HG03342 (cell line): ENCODE measurements around the gene KCNS3.
A peak's percentile ranks its signal among the peaks of the same experiment; 100 is the strongest.

Experiments used
- ATAC-seq: cut with Tn5 transposase; IDR thresholded peaks from one replicate; pipeline ENCODE4 v1.9.1; 2021; ENCODE audit warnings: mild to moderate bottlenecking, moderate library complexity; ENCODE audit not compliant: unreplicated experiment

KCNS3 gene

GRCh38 chr2:17877811-17878280 is 621 bp upstream of the KCNS3 start:
- peak; percentile 34 for ATAC-seq

DNA sequence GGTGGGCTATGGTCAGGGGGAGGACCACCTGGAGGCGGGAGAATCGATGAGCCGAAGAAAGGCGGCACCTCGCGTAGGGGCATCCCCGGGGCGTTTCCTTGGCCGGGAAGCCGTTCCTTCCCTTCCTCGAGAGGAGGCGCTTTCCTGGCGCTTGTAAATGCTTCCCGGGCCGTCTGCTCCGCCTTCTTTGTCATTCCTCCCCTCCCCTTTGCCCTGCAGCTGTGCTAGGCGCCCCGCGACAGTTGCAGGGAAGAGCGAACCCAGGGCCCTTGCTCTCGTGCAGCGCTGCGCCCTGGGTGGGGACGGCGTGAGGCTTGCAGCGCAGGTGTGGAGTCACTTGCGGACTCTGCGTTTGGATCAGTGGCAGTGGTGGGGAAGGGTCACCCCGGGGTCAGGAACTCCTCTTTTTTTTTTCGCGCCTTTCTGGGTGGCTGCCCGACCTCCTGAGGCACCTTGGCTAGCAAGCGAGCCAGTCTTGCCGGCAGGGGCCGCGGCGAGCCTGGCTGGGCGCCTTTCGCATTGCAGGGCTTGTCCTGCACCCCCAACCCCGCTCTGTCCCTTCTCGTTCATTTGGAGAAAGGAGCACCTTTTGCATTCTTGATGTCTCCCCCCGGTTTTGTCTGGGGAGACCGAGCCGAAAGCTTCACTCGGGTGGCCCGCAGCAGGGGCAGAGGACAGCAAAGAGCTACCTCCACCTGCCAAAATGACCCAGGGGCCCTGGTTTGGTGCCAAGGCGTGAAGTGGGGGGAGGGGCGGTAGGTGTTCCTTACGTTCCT is 858 bp downstream of the KCNS3 start:
- peak; percentile 22 for ATAC-seq

- no peak for ATAC-seq
These were observed 1.4 kb downstream of the KCNS3 start for GRCh38 chr2:17879913-17880274.

GRCh38 chr2:17892770-17893534 is 14.5 kb downstream of the KCNS3 start:
- no peak for ATAC-seq

- no peak for ATAC-seq
These were observed 15.5 kb downstream of the KCNS3 start for GRCh38 chr2:17894005-17894404.

DNA sequence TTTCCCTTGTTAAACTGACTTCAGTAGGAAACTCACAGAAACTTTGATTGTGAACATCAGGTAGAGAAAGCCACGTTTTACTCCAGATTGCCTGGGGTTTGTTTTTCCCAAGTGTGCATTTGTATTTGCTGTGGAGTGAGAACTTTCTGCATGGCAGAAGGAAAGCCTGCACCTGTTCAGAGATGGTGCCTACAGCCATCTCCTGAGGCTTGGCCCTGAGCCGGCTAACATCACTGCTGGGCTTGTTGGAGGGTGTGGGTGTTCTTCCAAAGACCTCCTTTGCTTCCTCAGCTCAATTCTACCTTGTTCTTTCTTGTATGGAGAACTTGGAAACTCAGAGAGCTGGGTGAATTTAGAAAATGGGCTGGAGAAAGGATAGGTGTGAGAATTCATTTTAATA is 16.1 kb downstream of the KCNS3 start:
- no peak for ATAC-seq

DNA sequence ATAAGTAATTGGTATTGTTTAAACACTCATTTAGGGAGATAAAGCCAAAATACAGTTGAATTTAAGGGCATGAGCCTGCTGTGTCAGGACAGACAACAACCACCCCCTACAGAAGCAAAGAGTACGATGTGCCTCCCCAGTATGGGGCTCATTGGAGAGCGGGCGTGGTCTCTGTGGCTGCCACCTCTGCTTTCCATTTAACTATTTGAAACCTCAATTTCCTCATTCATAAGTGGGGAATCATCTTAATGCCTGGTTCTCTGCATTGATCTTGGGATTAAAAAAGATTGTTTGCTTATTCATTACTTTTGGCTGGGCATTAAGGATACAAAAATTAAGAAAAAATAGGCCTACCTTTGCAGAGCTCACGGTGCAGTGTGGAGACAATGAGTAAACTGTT is 21.4 kb downstream of the KCNS3 start:
- no peak for ATAC-seq

DNA sequence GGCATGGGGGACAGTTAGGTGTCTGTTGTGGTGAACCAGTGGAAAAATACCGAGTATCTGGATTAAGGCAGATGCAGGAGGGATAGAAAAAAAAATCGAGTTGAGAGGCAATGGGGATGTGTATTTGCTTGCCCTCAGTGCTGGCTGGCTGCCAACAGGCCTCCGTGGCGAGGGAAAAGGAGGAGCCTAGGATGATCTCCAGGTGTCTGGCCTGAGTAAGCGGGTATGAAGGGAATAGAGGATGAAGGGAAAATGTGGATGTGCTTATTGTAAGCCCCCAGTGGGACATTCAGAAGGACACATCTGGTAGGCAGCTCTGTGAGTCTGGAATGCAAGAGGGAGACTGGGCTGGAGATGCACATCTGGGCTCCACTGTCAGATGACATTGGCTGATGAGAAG is 22.8 kb downstream of the KCNS3 start:
- no peak for ATAC-seq

- ATAC-seq, result no peak
These were observed 32.5 kb downstream of the KCNS3 start for GRCh38 chr2:17910980-17911379.

GRCh38 chr2:17911491-17912260 is 33.2 kb downstream of the KCNS3 start:
- peak; percentile 15 for ATAC-seq

DNA sequence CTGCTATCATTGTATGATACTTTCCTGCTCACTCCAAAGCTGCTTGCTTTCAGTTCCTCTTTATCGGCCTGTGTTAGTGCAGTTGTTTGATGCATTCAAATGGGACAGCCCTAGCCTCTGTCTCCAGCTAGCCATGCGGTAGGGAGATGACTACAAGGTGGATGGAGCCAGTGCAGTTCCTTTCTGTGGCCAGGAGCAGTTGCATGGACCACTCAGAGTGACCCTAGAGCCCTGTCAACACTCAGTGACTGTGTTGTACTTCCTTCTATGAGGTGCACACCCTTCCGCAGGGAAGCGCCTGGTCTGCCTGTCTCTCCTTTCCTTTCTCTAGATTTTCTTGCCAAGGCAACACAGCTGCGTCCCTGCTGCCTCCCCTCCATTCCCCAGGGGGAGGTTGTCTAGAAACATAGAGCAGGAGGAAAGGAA is 33.8 kb downstream of the KCNS3 start:
- ATAC-seq, result peak; percentile 99

DNA sequence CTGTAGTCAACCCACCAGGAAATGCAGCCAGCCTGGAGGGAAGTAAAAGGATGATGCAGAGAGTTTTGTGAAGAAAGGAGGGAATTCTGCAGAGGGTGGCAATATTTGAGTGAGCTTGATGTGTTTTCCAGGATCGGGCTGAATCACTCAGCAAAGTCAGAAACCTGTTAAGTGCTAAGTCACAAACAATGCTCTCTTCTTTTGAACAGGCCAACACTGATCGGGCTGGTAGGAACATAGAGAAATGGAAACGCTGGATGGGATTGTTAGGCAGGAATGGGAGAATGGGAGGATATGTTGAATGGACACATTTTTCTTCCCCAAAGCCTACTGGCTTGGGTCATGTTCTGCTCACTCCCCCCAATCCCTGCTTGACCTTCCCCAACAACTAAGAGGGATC is 36.6 kb downstream of the KCNS3 start:
- ATAC-seq, result no peak

- ATAC-seq, result no peak
These were observed 37.5 kb downstream of the KCNS3 start for GRCh38 chr2:17915811-17916518.

- ATAC-seq, result no peak
These were observed 38.1 kb downstream of the KCNS3 start for GRCh38 chr2:17916584-17916983.

DNA sequence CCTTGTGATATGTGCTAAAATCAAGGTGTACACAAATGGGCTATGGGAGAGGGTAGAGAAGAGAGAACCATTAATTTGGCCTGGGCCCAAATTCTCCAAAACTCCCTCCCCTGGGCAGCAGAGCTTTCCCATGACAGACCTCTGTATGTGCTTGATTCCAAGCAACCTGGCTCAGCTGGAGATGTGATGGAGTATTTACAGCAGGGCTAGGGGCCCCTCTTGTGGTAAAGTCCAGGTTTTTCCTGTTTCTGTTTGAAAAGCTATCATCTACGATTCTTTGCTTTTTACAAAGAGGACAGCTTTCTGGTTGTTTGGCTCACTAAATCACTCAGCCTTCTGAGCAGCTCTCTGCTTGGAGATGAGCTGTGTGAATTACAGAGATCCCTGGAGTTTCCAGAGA is 40.3 kb downstream of the KCNS3 start:
- ATAC-seq, result no peak

DNA sequence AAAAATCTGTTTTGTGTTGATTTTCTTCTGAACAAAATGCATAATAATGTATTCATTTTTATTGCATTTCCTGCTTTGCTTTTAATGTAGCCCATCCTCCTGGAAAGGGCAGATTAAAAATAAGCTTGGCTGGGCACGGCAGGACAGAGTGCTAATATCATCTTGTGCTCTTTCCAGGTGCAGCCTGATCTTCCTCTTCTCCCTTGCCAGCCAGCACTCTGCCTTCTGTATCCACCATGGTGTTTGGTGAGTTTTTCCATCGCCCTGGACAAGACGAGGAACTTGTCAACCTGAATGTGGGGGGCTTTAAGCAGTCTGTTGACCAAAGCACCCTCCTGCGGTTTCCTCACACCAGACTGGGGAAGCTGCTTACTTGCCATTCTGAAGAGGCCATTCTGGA is 52.3 kb downstream of the KCNS3 start:
- ATAC-seq, result no peak

DNA sequence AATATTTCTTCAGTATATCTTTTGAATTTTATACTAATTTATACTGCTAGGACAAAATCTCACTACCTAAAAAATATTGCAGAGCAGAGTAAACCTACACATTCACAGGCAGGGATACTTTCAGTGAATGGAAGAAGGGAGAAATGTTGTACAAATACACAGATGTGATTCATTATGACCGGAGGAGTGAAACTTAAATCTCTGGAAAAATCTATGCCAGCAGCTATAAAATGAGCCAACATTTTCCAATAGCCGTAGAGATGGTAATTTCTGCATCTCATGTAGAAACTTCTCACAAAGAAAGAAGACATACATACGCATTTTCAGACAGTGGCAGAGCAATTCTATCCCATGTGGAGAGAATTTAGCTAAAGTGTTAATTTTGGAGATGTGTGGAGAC is 54.8 kb downstream of the KCNS3 start:
- no peak for ATAC-seq

- ATAC-seq, result no peak
These were observed 56.3 kb downstream of the KCNS3 start for GRCh38 chr2:17934721-17935120.

DNA sequence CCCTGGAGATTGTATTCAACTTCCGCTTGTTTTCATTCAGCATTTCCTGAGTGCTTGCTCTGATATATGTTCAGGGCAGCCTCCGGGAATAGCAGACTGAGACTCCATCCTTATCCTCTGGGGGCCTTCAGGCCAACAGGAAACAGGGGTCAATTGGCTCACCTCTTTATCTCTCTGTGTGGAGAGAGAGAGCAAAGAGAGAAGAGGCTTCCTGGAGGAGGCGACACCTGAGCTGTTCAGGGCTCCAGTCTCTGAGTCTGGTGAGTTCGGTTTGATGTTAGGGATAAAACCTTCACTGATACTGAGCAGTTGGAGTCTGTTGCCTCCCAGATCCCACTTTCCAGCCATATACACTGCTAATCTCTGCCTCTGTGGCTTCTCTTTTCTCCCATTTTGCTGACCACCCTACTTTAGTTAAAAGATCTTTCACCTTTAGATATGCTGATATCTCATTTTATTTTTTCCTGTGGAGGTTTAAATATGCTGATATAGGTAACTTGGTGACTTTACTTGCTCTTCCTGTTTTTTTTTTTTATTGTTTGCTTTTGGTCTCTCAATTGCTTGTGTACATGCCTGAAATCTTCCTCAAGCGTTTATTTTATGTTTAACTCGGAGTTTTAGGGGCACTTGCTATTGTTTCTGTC is 56.9 kb downstream of the KCNS3 start:
- ATAC-seq, result no peak

- no peak for ATAC-seq
These were observed 58.1 kb downstream of the KCNS3 start for GRCh38 chr2:17936599-17936998.
